HUES64 (cell line): ENCODE data around the gene SNED1.

ENCODE experiments used
- H3K27ac ChIP-seq: 2 replicates; pipeline ENCODE4 v1.7.0; 2013; ENCODE audit warnings: low read depth, low read length, inconsistent platforms
- H3K27me3 ChIP-seq: 2 replicates; pipeline ENCODE4 v1.6.1; 2013; ENCODE audit warnings: mild to moderate bottlenecking, low read length; ENCODE audit not compliant: insufficient read depth
- H3K36me3 ChIP-seq: 2 replicates; pipeline ENCODE4 v1.6.1; 2013; ENCODE audit warnings: mild to moderate bottlenecking, low read length; ENCODE audit not compliant: insufficient read depth
- H3K4me1 ChIP-seq: 2 replicates; pipeline ENCODE4 v1.6.1; 2013; ENCODE audit warnings: mild to moderate bottlenecking, low read length, moderate library complexity; ENCODE audit not compliant: insufficient read depth
- H3K4me3 ChIP-seq: 2 replicates; pipeline ENCODE4 v1.5.1; 2013; ENCODE audit warnings: mild to moderate bottlenecking, low read length, moderate library complexity
- H3K9ac ChIP-seq: 2 replicates; pipeline ENCODE4 v1.6.1; 2013; ENCODE audit warnings: mild to moderate bottlenecking, low read depth, low read length
- H3K9me3 ChIP-seq: 2 replicates; pipeline ENCODE4 v1.6.1; 2013; ENCODE audit warnings: low read depth, low read length; ENCODE audit not compliant: insufficient read depth
- WGBS: fragments of 150-250, 120-280 bp; methylation state at CpG from one replicate; pipeline ENCODE4 v1.1.7; 2013; ENCODE audit warnings: missing lambda C conversion rate; 5-methylcytosine and 5-hydroxymethylcytosine counted together

SNED1 gene

GRCh38 chr2:240983361-240983995 lies 14.9 kb upstream of the SNED1 start:
- peaks cover 20% of the 10 kb centered on the region for H3K27me3 ChIP-seq
- H3K9me3 ChIP-seq: no peaks in the 10 kb centered on the region
- H3K4me3 ChIP-seq: peak overlapping the region; percentile 18; the same call in 1 of the 2 replicates
- H3K36me3 ChIP-seq: no peaks in the 10 kb centered on the region
- 10% methylated on average over 45 of the region's 45 CpGs for WGBS
- no peak overlapping the region for H3K9ac ChIP-seq
- no peaks in the 10 kb centered on the region for H3K4me1 ChIP-seq
- no peak overlapping the region for H3K27ac ChIP-seq

GRCh38 chr2:240983996-240984498 lies 14.4 kb upstream of the SNED1 start:
- Histone ChIP-seq H3K36me3 (no peaks in the 10 kb centered on the region), H3K27ac (no peak overlapping the region), H3K9me3 (no peaks in the 10 kb centered on the region), H3K4me1 (no peaks in the 10 kb centered on the region), H3K4me3 (no peak overlapping the region; the same call in 1 of the 2 replicates), H3K27me3 (peaks cover 20% of the 10 kb centered on the region), H3K9ac (no peak overlapping the region)
- 86% methylated on average over 18 of the region's 18 CpGs for WGBS

- H3K27ac ChIP-seq: no peak overlapping the region
- H3K36me3 ChIP-seq: no peaks in the 10 kb centered on the region
- 84% methylated on average over 20 of the region's 20 CpGs for WGBS
- no peaks in the 10 kb centered on the region for H3K9me3 ChIP-seq
- no peak overlapping the region for H3K4me3 ChIP-seq
- H3K27me3 ChIP-seq: peaks cover 20% of the 10 kb centered on the region
- H3K9ac ChIP-seq: no peak overlapping the region
- H3K4me1 ChIP-seq: no peaks in the 10 kb centered on the region
These were observed 12.3 kb upstream of the SNED1 start for GRCh38 chr2:240985881-240986786.

- Histone ChIP-seq H3K36me3 (no peaks in the 10 kb centered on the region), H3K4me1 (no peaks in the 10 kb centered on the region), H3K9me3 (no peaks in the 10 kb centered on the region), H3K9ac (no peak overlapping the region), H3K4me3 (no peak overlapping the region), H3K27me3 (peaks cover 17% of the 10 kb centered on the region), H3K27ac (no peak overlapping the region)
- 88% methylated on average over 10 of the region's 11 CpGs for WGBS
These were observed 11.5 kb upstream of the SNED1 start for GRCh38 chr2:240986787-240987411.

GRCh38 chr2:240987588-240987987 lies 10.8 kb upstream of the SNED1 start:
- 92% methylated on average over 6 of the region's 6 CpGs for WGBS
- no peak overlapping the region for H3K9ac ChIP-seq
- peaks cover 10% of the 10 kb centered on the region for H3K27me3 ChIP-seq
- no peak overlapping the region for H3K27ac ChIP-seq
- H3K4me1 ChIP-seq: no peaks in the 10 kb centered on the region
- no peaks in the 10 kb centered on the region for H3K9me3 ChIP-seq
- no peak overlapping the region for H3K4me3 ChIP-seq
- no peaks in the 10 kb centered on the region for H3K36me3 ChIP-seq

- H3K4me3 ChIP-seq: no peak overlapping the region
- 90% methylated on average over 3 of the region's 3 CpGs for WGBS
- no peaks in the 10 kb centered on the region for H3K36me3 ChIP-seq
- H3K9ac ChIP-seq: no peak overlapping the region
- peaks cover 5% of the 10 kb centered on the region; the same call in 1 of the 2 replicates for H3K27me3 ChIP-seq
- no peak overlapping the region for H3K27ac ChIP-seq
- no peaks in the 10 kb centered on the region for H3K9me3 ChIP-seq
- H3K4me1 ChIP-seq: no peaks in the 10 kb centered on the region
These were observed 10.3 kb upstream of the SNED1 start for GRCh38 chr2:240988146-240988545.

GRCh38 chr2:240988571-240989271 lies 9.7 kb upstream of the SNED1 start:
- no peaks in the 10 kb centered on the region for H3K9me3 ChIP-seq
- no peaks in the 10 kb centered on the region for H3K4me1 ChIP-seq
- no peaks in the 10 kb centered on the region for H3K36me3 ChIP-seq
- 0 out of 2 replicates have a peak, but pooled peaks cover 1% of the 10 kb centered on the region for H3K27me3 ChIP-seq
- H3K27ac ChIP-seq: no peak overlapping the region
- no peak overlapping the region for H3K4me3 ChIP-seq
- no peak overlapping the region for H3K9ac ChIP-seq
- 89% methylated on average over 6 of the region's 6 CpGs for WGBS

GRCh38 chr2:240989451-240990265 lies 8.8 kb upstream of the SNED1 start:
- WGBS: 73% methylated on average over 17 of the region's 17 CpGs
- Histone ChIP-seq H3K27me3 (no peaks in the 10 kb centered on the region), H3K36me3 (no peaks in the 10 kb centered on the region), H3K4me3 (no peak overlapping the region), H3K4me1 (no peaks in the 10 kb centered on the region), H3K27ac (no peak overlapping the region), H3K9me3 (no peaks in the 10 kb centered on the region), H3K9ac (no peak overlapping the region)

- Histone ChIP-seq H3K27ac (no peak overlapping the region), H3K36me3 (no peaks in the 10 kb centered on the region), H3K9me3 (no peaks in the 10 kb centered on the region), H3K4me1 (no peaks in the 10 kb centered on the region), H3K9ac (no peak overlapping the region), H3K4me3 (no peak overlapping the region), H3K27me3 (no peaks in the 10 kb centered on the region)
- WGBS: 94% methylated on average over 2 of the region's 2 CpGs
These were observed 8.2 kb upstream of the SNED1 start for GRCh38 chr2:240990266-240990529.

- WGBS: 94% methylated on average over 13 of the region's 13 CpGs
- no peaks in the 10 kb centered on the region for H3K27me3 ChIP-seq
These were observed 7.6 kb upstream of the SNED1 start for GRCh38 chr2:240990726-240991377.

More at GRCh38 chr2:240990726-240991377, 7.6 kb upstream of the SNED1 start:
- no peaks in the 10 kb centered on the region for H3K36me3 ChIP-seq
- no peaks in the 10 kb centered on the region for H3K9me3 ChIP-seq
- no peak overlapping the region for H3K27ac ChIP-seq
- no peaks in the 10 kb centered on the region for H3K4me1 ChIP-seq
- H3K4me3 ChIP-seq: no peak overlapping the region
- no peak overlapping the region for H3K9ac ChIP-seq
